ENCODE data around the gene MB21D2.

GRCh38 chr3:192855434-192855833, 62.2 kb downstream of the MB21D2 start:
- TF ChIP-seq CTCF (conservative IDR thresholded peaks at IDR 0.05; ENCODE audit: low read length) (no peak), EZH2phosphoT487 (IDR thresholded peaks at IDR 0.05; ENCODE audit: borderline replicate concordance) (no peak)

Data from Loucy (cell line).